CMK (cell line): ENCODE measurements around the gene SGPP1.
"Not testable (repeated sequence)": the region's sequence is repeated elsewhere in the genome, so short reads cannot be mapped to it uniquely, and the experiment has no call there.

Experiments
- DNase-seq: peaks from one replicate; pipeline ENCODE4 v3.0.0-alpha.2; 2010; ENCODE audit warnings: low read depth

Gene SGPP1, protein sequence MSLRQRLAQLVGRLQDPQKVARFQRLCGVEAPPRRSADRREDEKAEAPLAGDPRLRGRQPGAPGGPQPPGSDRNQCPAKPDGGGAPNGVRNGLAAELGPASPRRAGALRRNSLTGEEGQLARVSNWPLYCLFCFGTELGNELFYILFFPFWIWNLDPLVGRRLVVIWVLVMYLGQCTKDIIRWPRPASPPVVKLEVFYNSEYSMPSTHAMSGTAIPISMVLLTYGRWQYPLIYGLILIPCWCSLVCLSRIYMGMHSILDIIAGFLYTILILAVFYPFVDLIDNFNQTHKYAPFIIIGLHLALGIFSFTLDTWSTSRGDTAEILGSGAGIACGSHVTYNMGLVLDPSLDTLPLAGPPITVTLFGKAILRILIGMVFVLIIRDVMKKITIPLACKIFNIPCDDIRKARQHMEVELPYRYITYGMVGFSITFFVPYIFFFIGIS

DNA sequence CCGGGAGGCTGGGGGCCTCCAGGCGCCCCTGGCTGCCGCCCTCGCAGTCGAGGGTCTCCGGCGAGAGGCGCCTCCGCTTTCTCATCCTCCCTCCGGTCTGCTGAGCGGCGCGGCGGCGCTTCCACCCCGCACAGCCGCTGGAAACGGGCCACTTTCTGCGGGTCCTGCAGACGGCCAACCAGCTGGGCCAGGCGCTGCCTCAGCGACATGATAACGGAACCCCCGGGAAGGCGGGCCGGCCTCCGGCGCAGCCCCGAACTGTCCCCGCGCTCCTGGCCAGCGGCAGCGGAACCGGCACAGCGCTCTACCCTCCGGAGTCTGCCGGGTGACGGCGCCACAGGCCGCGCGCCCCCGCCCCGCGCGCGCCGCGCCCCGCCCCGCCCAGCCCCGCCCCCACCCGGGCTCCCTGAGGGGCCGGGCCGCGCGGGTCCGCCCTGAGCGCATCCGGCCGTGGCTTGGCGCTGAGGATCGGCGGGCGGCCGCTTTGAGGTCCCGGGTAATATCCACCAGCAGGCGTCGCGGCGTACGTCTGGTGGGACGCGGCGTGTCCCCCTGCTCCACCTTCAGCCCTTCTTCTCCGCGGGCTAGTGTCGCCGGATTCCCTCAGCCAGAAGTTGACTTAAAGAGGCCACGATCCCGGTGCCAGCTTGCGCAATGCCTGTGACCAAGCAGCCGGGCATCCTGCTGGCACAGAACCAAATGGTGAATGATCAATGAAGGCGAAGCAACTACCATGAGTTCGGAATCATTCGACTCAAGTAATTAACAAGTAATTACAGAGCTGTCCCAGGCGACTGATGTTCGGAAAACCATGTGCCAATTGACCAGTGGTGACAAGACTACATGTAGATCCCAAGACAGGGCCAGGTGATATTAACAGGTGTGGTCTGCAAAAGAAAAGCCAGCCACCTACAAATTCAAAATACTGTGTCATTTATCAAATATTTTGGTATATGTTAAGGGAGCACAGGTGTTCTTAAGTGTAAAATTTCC is at the start of gene SGPP1:
TSS of gene SGPP1 (minus strand) at position 330 of the 993 bp plus-strand sequence. CDS start at position 209, 121 bp downstream.
- peak; percentile 60 for DNase-seq

DNA sequence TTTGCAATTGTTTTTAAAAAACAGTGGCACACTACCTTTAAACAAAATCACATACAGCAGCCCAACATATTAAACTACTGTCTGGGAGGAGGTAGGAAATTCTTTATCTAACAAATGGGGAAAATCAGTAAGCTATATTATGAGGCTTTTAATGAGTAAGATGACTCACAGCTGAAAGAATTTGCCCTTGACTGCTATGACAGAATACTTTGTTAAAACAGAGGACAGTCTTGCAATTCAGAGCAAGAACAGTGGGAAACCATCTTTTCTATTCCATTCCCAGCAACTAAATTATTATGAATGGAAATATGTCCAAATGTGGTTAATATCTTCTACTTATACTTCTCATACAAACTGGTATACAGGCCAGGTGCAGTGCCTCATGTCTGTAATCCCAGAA is 49.2 kb upstream of the SGPP1 start:
- no peak for DNase-seq

DNA sequence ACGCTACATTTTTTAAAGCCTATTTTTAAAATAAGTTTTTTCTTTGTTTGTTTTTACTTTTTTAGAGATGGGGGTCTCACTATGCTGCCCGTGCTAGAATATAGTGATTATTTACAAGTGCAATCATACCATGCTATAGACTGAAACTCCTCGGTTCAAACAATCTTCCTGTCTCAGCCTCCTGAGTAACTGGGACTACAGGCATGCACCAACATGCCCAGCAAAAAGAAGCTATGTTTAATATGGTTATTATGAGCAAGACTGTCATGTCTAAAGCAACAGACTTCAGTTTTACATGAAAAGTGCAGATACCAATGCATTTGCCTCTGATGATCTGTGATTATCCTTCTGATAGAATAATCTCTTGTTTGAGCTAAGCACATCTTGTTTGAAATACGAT is 45.6 kb upstream of the SGPP1 start:
- no peak for DNase-seq

DNA sequence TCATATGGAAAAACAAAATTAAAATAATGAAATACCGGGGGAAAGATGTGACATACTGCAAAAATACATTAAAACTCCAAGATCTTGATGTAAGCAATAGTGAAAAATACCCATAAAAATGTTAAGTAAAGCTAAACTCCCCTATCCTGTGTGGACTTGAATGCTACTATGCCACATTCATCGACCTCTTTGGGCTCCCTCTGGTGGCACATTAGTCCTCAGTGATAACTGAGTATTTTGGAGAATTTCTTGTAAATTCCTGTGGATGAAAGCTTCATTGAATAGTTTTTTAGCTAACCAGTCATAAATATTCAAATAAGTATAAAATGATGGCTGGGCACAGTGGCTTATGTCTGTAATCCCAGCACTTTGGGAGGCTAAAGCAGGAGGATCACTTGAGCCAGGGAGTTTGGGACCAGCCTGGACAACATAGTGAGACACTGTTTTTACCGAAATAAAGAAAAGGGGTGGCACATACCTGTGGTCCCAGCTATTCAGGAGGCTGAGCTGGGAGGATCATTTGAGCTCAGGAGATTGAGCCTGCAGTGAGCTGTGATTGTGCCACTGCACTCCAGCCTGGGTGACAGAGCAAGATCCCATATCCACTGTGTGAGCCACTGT is 42.4 kb upstream of the SGPP1 start:
- DNase-seq = no peak

DNA sequence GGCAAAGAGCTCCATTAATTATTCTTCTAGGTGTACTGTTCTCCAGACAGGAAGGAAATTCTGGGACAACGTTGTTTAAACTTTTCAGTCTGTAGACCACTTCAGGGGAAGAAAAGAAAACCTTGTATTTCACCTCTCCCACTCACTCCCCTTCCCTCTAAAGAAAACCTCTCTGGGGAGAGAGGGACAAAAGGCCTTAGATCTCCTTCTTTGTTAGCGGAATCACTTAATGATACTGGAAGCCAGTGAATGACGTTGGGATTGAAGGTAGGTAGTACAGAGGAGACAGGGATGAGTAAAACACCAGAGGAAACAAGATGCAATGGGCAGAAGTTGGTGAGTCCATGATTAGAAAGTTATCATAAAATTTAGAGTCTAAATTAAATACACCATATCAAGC is 38.7 kb upstream of the SGPP1 start:
- DNase-seq = no peak

DNA sequence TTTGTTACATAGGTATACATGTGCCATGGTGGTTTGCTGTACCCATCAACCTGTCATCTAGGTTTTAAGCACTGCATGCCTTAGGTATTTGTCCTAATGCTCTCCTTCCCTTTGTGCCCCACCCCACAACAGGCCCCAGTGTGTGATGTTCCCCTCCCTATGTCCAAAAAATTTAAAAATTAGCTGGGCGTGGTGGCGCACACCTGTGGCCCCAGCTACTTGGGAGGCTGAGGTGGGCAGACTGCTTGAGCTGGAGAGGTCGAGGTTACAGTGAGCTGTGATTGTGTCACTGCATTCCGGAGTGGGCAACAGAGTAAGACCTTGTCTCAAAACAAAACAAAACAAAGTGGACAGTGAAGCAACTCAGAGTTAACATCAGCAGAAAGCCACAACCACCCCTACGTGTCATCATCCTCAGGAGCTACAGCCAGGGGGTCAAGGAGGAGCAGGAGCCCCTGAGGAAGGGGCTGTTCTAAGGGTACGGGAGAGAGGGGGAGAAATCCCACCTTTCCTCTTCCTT is 36.8 kb upstream of the SGPP1 start:
- DNase-seq = no peak

DNA sequence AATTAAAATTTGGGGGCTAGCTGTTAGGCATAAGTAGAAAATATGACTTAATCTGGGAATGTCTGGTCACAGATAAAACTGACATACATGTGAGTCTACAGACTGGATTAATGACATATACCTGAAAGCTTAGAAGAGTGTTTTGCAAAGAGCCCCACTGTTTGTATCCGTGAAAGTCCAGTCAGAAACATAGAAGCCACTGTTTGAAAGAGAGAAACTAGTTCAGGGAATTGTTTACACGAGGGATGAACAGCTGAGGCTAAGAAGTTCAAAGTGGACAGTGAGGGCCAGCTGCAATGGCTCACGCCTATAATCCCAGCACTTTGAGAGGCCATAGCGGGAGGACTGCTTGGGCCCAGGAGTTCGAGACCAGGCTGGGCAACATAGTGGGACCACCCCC is 36.2 kb upstream of the SGPP1 start:
- no peak for DNase-seq

DNA sequence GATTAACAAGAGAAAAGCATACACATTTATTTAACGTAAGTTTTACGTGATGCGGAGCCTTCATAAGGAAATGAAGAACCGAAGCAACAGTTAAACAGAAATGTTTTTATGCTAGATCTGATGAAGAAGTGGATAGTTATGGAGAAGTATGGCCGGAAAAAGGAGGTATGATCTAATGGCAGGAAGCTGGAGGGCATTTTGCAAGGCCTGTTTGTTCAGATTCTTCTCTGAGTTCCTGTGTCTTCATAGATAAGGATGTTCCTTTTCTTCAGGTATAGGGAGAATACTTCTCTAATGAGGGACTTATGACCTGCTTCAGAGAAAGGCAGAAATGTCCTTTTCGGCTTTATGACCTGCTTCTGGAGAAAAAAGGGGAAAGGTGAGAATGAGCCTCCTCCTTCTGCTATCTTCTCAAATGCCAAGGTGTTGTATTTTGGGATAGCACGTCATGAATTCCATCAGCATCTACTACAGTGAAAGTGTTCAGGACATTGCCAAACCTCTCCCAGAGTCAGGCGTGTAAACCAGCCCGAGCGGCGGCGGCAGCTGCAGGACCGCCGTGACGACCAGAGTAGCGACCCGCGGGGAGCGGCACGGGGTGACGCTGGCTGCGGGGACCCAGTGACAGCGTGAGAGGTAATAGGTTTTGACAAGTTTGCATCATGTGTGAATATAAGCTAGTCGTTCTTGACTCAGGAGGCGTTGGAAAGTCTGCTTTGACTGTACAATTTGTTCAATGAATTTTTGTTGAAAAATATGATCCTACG is 33.7 kb upstream of the SGPP1 start:
- peak; percentile 37 for DNase-seq

DNA sequence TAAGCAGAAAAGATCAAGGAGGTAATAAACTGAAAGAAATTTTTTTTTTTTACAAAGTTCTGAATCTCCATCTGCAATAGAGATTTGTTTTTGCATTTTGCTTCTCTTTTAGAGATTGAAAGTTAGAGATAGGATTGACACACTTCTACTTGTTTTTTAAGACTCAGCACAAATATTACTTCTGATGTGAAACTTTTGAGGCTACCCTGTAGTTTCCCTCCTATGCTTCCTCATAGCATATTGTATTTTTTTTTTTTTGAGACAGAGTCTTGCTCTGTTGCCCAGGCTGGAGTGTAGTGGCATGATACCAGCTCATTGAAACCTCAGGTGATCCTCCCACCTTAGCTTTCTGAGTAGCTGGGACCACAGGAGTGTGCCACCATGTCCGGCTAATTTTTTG is 32.1 kb upstream of the SGPP1 start:
- no peak for DNase-seq

DNA sequence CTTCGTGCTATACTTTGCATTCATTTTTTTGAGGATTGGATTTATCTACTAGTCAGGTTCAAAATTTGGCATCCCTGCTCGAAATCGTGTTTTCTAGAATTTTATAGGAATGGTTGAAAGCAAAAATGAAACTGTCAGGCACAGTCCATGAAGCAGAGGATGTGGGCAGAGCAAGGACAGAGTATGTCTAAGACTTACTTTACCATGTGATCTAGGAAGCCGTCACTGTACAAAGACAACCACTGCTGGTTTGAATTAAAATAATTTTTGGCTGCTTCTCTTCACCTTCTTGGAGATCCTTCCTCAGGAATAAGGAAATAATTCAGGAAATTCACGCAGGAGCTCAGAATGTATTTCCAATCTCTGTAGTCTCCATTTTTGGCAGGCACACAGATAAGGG is 31.6 kb upstream of the SGPP1 start:
- DNase-seq = no peak

DNA sequence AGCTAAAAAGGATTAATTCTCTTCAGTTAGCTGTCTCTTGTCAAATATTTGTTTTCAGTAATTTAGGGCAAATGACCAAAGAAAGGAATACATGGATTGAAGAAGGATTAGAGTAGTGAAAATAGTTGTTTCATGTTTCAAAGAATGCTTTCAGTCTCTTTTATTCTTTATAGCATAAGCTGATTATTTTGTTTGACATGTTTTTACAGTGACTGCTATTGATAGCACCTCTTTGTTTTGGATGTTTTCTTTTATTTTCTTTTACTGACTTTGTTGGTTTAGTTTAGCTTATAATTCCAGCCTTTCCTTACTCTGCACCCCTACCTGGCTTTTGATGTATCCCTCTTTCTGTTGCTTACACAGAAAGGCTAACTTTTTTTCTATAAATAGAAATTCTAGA is 29.3 kb upstream of the SGPP1 start:
- DNase-seq = no peak

DNA sequence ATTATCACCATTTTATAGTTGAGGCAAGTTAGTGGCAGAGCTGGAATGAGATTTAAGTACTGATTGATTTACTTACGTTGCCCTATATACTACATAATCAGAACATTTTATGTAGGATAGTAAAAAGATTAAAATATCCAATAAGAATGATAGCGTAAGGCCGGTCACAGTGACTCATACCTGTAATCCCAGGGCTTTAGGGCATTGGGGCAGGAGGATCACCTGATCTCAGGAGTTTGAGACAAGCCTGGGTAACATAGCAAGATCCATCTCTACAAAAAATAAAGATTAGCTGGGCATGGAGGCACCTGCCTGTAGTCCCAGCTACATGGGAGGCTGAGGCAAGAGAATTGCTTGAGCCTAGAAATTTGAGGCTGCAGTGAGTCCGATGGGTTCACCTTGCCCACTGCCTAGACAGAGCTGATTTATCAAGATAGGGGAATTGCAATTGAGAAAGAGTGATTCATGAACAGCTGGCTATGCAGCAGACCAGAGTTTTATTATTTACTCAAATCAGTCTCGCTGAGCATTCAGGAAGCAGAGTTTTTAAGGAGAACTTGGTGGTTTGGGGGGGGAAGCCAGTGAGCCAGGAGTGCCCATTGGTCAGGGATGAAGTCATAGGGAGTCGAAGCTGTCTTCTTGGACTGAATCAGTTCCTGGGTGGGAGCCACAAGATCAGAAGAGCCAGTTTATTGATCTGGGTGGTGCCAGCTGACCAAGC is 24.7 kb upstream of the SGPP1 start:
- DNase-seq = no peak

DNA sequence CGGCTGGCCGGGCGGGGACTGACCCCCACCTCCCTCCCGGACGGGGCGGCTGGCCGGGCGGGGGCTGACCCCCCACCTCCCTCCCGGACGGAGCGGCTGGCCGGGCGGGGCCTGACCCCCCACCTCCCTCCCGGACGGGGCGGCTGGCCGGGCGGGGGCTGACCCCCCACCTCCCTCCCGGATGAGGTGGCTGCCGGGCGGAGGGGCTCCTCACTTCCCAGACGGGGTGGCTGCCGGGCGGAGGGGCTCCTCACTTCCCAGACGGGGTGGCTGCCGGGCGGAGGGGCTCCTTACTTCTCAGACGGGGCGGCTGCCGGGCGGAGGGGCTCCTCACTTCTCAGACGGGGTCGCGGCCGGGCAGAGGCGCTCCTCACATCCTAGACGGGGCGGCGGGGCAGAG is 23.2 kb upstream of the SGPP1 start:
- not testable (repeated sequence) for DNase-seq

DNA sequence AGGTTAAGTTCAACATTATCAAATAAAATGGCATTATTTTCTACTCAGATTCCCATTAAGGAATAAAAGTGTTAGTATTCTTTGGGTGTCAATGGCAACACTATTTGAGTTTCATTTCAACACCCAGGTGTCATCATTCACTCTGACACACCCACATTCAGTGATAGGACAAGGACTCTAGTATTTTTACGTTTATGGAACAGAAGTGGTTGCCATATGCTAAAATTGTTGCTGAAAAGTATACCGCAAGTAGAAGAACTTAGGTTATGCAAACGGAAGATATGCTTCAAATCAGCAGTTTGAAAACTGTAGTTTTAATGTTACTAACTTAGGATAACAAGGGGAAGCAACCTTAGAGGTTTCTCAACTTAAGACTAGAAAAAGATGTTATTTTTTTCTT is 20.0 kb upstream of the SGPP1 start:
- DNase-seq = no peak

DNA sequence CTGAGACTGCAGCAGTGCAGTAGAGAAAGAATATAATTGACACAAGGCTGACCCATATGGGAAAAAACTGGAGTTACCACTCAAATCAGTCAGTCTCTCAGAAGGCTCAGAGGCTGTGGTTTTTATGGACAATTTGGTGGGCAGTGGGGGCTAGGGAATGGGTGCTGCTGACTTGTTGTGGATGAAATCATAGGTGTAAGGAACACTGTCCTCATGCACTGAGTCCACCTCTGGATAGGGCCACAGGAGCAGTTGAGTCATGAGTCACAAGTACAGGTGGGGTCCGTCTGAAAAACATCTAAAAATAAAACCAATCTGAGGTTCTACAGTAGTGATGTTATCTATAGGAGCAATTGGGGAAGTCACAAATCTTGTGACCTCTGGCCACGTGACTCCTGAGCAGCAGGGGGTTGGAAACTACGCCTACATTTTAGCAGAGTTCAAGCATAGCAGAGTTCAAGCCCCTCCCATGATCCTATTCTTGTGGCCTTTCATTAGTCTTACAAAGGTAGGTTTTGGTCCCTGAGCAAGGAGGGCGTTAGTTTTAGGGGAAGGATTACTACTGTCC is 18.1 kb upstream of the SGPP1 start:
- DNase-seq = no peak

DNA sequence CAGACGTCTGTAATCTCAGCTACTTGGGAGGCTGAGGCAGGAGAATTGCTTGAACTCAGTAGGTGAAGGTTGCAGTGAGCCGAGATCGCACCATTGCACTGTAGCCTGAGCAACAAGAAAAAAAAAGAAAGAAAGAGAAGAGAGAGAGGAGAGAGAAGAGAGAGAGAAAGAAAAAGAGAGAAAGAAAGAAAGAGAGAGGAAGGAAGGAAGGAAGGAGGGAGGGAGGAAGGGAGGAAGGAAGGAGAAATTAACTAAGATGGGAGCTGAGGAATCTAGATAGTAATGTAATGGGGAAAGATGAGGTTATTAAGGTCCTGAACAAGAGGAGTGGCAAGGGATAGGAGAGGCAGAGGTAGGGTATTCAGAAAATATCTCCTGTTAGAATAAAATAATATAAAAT is 17.4 kb upstream of the SGPP1 start:
- no peak for DNase-seq

DNA sequence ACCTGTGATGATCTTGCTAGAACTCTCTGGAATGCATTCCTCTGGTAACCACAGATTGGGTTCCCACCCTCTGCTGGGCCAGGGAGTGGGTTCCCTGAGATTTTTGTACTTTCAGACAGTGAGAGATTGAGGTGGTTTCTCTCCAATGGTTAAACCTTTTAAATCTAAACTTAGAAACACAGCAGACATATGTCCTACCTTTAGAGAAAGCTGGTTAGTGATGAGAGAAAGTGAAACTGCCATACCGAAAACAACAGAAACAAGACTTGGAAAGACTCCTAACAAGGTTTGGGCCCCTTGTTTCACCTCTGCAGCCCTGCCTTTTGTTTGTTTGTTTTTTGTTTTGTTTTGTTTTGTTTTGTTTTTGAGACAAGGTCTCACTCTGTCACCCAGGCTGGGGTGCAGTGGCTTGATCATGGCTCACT is 9.7 kb upstream of the SGPP1 start:
- DNase-seq = no peak

DNA sequence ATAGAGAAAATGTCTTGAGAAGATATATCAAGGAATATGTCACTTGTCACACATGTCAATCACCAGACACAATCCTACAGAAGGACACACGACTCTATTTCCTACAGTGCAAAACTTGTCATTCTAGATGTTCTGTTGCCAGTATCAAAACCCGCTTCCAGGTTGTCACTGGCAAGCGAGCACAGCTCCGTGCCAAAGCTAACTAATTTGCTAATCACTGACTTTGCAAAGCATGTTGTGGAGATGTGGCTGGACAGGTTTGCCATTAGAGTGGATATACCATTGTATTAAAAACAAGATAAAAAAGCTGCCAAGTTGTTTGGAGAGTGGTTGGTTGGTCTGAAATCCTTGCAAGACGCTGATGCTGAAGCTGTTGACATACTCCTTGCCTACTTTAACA is 7.9 kb upstream of the SGPP1 start:
- DNase-seq = no peak

DNA sequence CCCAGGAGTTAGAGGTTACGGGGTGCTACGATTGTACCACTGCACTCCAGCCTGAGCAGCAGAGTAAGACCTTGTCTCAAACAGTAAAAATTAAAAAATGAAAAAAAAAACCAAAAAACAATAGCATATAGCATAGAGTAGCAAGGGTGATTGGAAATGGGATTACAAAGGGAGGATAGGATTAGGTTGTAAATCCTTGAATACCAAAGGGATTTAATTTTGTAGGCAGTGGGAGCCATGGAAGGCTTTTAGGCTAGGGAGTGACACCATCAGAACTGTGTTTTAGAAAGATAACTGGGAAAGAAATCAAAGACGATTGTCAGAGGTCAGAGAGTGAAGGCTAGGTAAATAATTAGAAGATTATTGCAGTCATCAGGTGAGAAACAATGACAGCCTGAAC is 2.8 kb upstream of the SGPP1 start:
- no peak for DNase-seq

DNA sequence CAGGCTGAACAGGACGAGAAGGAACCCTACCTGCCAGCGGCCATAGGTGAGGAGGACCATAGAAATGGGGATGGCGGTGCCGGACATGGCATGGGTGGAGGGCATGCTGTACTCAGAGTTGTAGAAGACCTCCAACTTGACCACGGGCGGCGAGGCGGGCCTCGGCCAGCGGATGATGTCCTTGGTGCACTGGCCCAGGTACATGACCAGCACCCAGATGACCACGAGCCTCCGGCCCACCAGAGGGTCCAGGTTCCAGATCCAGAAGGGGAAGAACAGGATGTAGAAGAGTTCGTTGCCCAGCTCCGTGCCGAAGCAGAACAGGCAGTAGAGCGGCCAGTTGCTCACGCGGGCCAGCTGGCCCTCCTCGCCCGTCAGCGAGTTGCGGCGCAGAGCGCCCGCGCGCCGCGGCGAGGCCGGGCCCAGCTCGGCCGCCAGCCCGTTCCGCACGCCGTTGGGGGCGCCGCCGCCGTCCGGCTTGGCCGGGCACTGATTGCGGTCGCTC is 582 bp downstream of the SGPP1 start:
- DNase-seq = no peak
